Activated T-helper 9 cell treated with anti-CD3 and anti-CD28 coated beads, Interleukin-2, amount 50 U/mL, for 16 hours (primary cell): ENCODE data around the gene OLFM4.
"Not testable (repeated sequence)": the region's sequence is repeated elsewhere in the genome, so short reads cannot be mapped to it uniquely, and the experiment has no call there.

Source experiments
- DNase-seq: peaks from one replicate; pipeline ENCODE4 v3.0.0-alpha.2; 2020; ENCODE audit warnings: low read depth

The OLFM4 gene

GRCh38 chr13:53028637-53029203, at the start of gene OLFM4:
TSS of gene OLFM4 (plus strand) at chr13:53028813. CDS start at chr13:53028837, 24 bp downstream.
- no peak for DNase-seq

GRCh38 chr13:52978989-52979388, 49.6 kb upstream of the OLFM4 start:
- no peak for DNase-seq

- no peak for DNase-seq
These were observed 47.9 kb upstream of the OLFM4 start for GRCh38 chr13:52980695-52981094.

- no peak for DNase-seq
These were observed 44.8 kb upstream of the OLFM4 start for GRCh38 chr13:52983836-52984235.

- DNase-seq, result no peak
These were observed 43.7 kb upstream of the OLFM4 start for GRCh38 chr13:52984881-52985363.

GRCh38 chr13:52991344-52992020, 37.1 kb upstream of the OLFM4 start:
- no peak for DNase-seq

- no peak for DNase-seq
These were observed 36.5 kb upstream of the OLFM4 start for GRCh38 chr13:52992110-52992509.

- DNase-seq, result no peak
These were observed 34.6 kb upstream of the OLFM4 start for GRCh38 chr13:52994051-52994450.

- DNase-seq, result no peak
These were observed 33.7 kb upstream of the OLFM4 start for GRCh38 chr13:52994865-52995264.

- no peak for DNase-seq
These were observed 32.7 kb upstream of the OLFM4 start for GRCh38 chr13:52995946-52996345.

- no peak for DNase-seq
These were observed 30.4 kb upstream of the OLFM4 start for GRCh38 chr13:52997951-52998876.

GRCh38 chr13:52999093-52999696, 29.4 kb upstream of the OLFM4 start:
- no peak for DNase-seq

GRCh38 chr13:53001444-53002225, 27.0 kb upstream of the OLFM4 start:
- DNase-seq, result no peak

- DNase-seq, result no peak
These were observed 24.0 kb upstream of the OLFM4 start for GRCh38 chr13:53004573-53004972.

- no peak for DNase-seq
These were observed 23.0 kb upstream of the OLFM4 start for GRCh38 chr13:53005626-53006025.

- no peak for DNase-seq
These were observed 20.7 kb upstream of the OLFM4 start for GRCh38 chr13:53007872-53008271.

- no peak for DNase-seq
These were observed 18.1 kb upstream of the OLFM4 start for GRCh38 chr13:53010374-53011105.

GRCh38 chr13:53012707-53013106, 15.9 kb upstream of the OLFM4 start:
- DNase-seq, result no peak

- DNase-seq, result no peak
These were observed 15.5 kb upstream of the OLFM4 start for GRCh38 chr13:53013113-53013512.

- DNase-seq, result not testable (repeated sequence)
These were observed 14.6 kb upstream of the OLFM4 start for GRCh38 chr13:53014018-53014417.
